Stimulated activated naive CD8-positive, alpha-beta T cell treated with anti-CD3 and anti-CD28 coated beads, Interleukin-15, amount 100 ng/mL, for 72 hours (primary cell): ENCODE measurements around the gene SPATA46.

Source experiments
- ATAC-seq: fragments of 150-1000 bp; cut with Tn5 transposase; 2 replicates; pipeline ENCODE4 v1.10.0; 2021; ENCODE audit warnings: mild to moderate bottlenecking, moderate library complexity
- DNase-seq, 2 donors: peaks; one replicate each; pipeline ENCODE4 v3.0.0; 2021 to 2022
- H3K27ac Mint-ChIP-seq, 2 donors: one replicate each; pipeline ENCODE4 v1.8.0; 2022; ENCODE audit warnings: mild to moderate bottlenecking in 2 of 2, mixed read lengths in 2 of 2, moderate library complexity in 2 of 2
- H3K27me3 Mint-ChIP-seq: one replicate; pipeline ENCODE4 v1.8.0; 2022; ENCODE audit warnings: mixed read lengths
- H3K4me1 Mint-ChIP-seq: one replicate; pipeline ENCODE4 v1.8.0; 2022; ENCODE audit warnings: mild to moderate bottlenecking, mixed read lengths
- H3K4me3 Mint-ChIP-seq, 2 donors: one replicate each; pipeline ENCODE4 v1.8.0; 2022; ENCODE audit warnings: mild to moderate bottlenecking in 2 of 2, mixed read lengths in 2 of 2, moderate library complexity in 1 of 2
- H3K9me3 Mint-ChIP-seq, 2 donors: one replicate each; pipeline ENCODE4 v1.8.0; 2022; ENCODE audit warnings: mixed read lengths in 2 of 2

Gene SPATA46

DNA sequence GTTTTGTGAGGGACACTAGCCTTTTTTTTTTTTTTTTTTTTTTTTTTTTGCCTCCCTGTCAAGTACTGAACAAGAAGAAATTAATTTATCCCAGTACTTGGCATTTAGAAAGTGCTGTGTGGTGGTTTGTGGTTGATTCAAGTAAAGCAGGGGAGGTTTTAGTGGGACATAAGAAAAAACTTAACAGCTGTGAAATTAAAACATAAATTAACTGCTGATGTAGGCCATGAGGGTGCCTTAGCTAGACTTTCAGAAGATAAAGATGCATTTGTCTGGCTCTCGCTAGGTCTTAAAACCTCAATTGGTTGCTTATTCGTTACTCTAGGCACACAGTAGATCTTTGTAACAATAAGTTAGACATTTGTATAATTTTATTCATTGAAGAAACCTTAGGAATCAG is 52.3 kb downstream of the SPATA46 start:
- no peak for ATAC-seq
- no peak for DNase-seq
- Mint-ChIP-seq H3K27me3 (peaks cover 16% of the 10 kb centered on the region), H3K4me1 (no peaks in the 10 kb centered on the region), H3K9me3 (no peaks in the 10 kb centered on the region), H3K27ac (no peak overlapping the region), H3K4me3 (no peak overlapping the region)
